GM10266 (cell line): ENCODE measurements around the gene VEGFA.

ENCODE experiments used
- DNase-seq: peaks from one replicate; pipeline ENCODE4 v3.0.0; 2012; ENCODE audit errors: extremely low spot score
- CTCF ChIP-seq: IDR thresholded peaks from 2 replicates; pipeline ENCODE4 v1.5.1; 2012; ENCODE audit warnings: mild to moderate bottlenecking, low read depth; ENCODE audit not compliant: control insufficient read depth, insufficient read depth; ENCODE audit errors: missing control alignments

Gene VEGFA

DNA sequence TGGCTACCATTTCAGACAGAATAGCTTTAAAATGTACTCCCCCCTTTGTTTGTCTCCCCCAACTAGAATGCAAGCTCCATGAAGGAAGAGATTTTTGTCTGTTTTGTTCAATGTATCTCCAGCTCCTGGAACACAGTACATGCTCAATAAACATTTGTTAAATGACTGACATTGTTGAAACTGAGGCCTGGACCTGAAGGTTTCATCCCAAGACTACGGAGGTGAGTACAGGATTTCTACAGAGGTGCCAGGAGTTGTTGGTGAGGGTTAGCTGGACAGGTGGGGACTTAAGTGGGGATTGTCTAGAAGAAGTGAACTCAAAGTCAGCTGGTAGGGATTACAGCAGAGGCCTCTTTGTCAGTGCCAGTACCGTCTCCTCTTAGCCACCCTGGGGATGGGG, 19.4 kb downstream of the VEGFA start:
- TF ChIP-seq CTCF, result no peak
- DNase-seq, result no peak

DNA sequence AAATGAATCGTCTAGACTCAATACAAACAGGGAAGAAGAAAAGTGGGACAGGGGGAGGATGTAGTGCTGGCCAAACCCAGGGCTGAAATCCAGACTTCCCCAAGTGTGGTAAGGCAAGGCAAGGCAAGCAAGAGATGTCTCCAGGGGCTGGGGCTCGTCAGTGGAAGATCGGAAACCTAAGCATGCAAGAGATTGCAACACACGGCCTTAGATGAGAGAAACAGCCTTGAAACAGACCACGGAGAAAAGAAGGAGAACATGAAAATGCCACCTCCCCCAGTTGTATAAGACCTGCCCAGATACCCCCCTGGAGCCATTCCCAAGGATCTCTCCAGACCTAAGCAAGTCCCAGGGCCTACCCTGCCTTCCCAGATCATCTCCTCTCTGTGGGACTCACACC, 20.0 kb downstream of the VEGFA start:
- no peak for TF ChIP-seq CTCF
- DNase-seq, result no peak

- DNase-seq, result no peak
- no peak for TF ChIP-seq CTCF
Measured at GRCh38 chr6:43791745-43792422, 21.9 kb downstream of the VEGFA start.

DNA sequence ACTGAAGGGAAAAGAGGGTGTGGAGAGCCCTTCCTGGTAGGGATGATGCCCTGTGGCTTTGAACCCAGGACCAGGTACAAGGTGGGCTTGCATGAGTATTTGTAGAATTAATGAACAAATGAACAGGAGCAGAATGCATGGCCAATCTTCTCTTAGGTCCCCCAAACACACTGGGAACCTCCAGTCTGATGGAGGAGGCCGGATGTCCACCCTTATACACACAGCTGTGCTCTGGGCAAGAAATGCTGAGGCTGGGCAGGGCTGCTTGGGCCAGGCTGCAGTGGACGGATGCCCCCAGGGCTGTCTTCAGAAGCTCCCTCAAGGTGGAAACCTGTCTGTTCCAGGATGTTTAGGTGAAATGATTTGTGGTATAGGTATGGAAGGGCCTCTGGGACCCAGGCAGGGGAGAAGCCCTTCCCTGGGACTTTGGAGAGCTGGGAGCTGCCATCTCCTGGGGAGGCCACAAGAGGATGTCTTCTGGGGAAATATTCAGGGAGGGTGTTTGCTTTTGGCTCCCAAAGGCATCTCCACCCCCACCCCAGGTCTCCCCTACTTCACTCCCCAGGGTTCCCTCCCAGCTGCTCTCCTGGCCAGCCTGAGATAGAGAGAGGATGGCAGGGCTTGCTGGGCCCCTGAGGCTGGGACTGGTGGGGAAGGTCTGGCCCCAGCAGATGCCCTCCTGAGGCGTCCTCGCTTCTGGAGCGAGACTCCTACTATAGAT, 23.3 kb downstream of the VEGFA start:
- DNase-seq, result no peak
- no peak for TF ChIP-seq CTCF

DNA sequence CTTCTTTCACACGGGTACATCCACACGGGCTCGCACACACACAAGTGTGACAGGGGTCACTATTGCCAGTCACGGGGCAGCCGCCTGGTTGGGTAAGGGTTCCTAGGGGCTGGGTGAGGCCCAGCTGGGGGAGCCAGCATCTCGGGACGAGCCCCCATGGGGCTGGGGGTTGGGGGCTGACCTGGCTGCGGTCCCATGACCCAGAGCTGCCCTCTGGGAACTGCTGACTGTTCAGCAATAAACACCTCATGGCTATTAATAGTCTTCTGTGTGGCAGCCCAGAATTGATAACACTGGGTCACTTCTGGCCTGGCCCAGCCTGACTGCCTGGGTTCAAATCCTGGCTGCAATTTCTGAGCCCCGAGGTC, 23.8 kb downstream of the VEGFA start:
- no peak for TF ChIP-seq CTCF
- DNase-seq, result no peak

DNA sequence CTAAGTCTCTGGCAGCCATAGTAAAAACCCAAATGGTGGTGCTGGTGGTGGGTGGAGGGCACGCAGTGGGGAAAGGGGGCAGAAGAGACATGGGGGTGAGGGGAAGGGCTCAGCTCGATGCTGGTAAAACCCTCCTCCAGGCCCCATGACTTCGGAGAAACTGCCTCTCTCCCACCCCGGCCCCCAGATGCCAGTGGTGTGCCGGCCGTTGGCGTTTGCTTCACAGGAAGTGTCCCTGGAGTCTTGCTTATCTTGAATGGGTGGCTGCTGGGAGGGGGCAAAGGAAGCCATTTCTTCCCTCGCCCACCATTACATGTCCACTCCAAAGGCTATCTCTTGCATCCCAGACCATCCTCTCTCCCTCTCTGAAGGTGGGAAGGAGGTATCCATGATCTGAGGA, 25.4 kb downstream of the VEGFA start:
- no peak for TF ChIP-seq CTCF
- DNase-seq, result no peak

- DNase-seq, result no peak
- TF ChIP-seq CTCF, result no peak
Measured at GRCh38 chr6:43796168-43796567, 26.2 kb downstream of the VEGFA start.
